Calu3 (cell line): Measurements from ENCODE around the gene PARM1. TPM values are rescaled to one million over a fixed set of nuclear protein-coding genes. Genes with fewer than 3 reads are reported as not detected.

Experiments
- BruUV-seq: library from RNA; stranded (reverse); fragments of 400-500 nt; replicated peaks from 2 replicates; lab custom pipeline; 2021; lab: Mats Ljungman, UMichigan
- CTCF ChIA-PET: fragments of 300-600 bp; sonication (Branson Sonifier 250); formaldehyde crosslinking; loops from one replicate; lab custom pipeline; 2022; ENCODE audit warnings: antibody characterized with exemption; lab: Charles Lee
- DNase-seq: peaks from one replicate; pipeline ENCODE4 v3.0.0; 2022
- H3K27ac Mint-ChIP-seq: one replicate; pipeline ENCODE4 v1.8.0; 2022; ENCODE audit warnings: mixed read lengths; ENCODE audit not compliant: unreplicated experiment
- H3K27me3 Mint-ChIP-seq: one replicate; pipeline ENCODE4 v1.8.0; 2022; ENCODE audit warnings: mixed read lengths; ENCODE audit not compliant: unreplicated experiment
- H3K36me3 Mint-ChIP-seq: one replicate; pipeline ENCODE4 v1.8.0; 2022; ENCODE audit warnings: mild to moderate bottlenecking, moderate library complexity, mixed read lengths; ENCODE audit not compliant: insufficient read depth, unreplicated experiment
- H3K4me1 Mint-ChIP-seq: one replicate; pipeline ENCODE4 v1.8.0; 2022; ENCODE audit warnings: mild to moderate bottlenecking, low read depth, mixed read lengths; ENCODE audit not compliant: unreplicated experiment
- H3K4me3 Mint-ChIP-seq: one replicate; pipeline ENCODE4 v1.8.0; 2022; ENCODE audit warnings: mild to moderate bottlenecking, low read depth, moderate library complexity, mixed read lengths; ENCODE audit not compliant: unreplicated experiment
- H3K9me3 Mint-ChIP-seq: one replicate; pipeline ENCODE4 v1.8.0; 2022; ENCODE audit warnings: low read depth, mixed read lengths; ENCODE audit not compliant: unreplicated experiment
- intact Hi-C: fragments of 100-400 bp; cut with micrococcal nuclease; formaldehyde crosslinking; loops from one replicate; pipeline ENCODE4 v1.10.0; 2022; ENCODE audit not compliant: unreplicated experiment
- total RNA-seq: library from RNA; stranded (reverse); gene quantifications from 2 replicates; pipeline ENCODE4 v1.2.3, GENCODE V29; 2022
- TF ChIP-seq, protein P1 (sequence below): fragments of 200-600 bp; IDR thresholded peaks from one replicate; pipeline ENCODE4 v1.8.0; 2022; ENCODE audit warnings: antibody characterized with exemption; ENCODE audit not compliant: unreplicated experiment

The PARM1 gene
- total RNA-seq, 1 experiment from 2014 or later = 4.4 TPM

DNA sequence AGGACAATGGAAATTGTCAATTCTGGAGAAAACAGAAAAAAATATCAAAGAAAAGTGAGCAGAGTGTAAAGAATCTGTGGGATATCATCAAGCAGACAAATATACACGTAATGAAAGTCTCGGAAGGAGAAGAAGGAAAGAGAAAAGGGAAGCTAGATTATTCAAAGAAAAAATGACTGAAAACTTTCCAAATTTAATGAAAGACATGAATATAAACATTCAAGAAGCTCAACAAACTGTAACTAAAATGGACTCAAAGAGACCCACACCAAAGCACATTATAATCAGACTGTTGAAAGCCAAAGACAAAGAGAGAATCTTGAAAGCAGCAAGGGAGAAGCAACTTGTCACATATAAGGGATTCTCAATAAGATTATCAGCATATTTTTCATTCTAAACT is 28.3 kb downstream of the PARM1 start:
- CTCF ChIA-PET = interaction anchor here (0.7 kb wide), 1 partner anchor 1651 kb away, joined by 3 read pairs; no protein-coding TSS in a partner anchor
- H3K9me3 Mint-ChIP-seq = no peaks in the 10 kb centered on the region

DNA sequence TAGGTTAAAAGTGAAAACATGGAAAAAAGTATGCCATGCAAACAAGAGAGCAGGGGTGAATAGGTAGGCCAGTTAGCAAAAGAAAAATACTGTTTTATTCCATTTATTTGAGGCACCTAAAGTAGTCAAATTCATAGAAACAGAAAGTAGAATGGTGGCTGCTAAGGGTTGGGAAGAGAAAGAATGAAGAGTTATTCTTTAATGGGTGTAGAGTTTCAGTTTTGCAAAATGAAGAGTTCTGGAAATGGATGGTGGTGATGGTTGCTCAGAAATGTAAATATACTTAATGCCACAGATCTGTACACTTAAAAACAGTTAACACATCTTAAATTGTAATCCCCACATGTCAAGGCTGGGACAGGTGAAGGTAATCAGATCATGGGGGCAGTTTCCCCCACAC is 29.7 kb downstream of the PARM1 start:
- Mint-ChIP-seq H3K9me3 (no peaks in the 10 kb centered on the region), H3K36me3 (no peaks in the 10 kb centered on the region), H3K4me1 (no peaks in the 10 kb centered on the region), H3K27me3 (no peaks in the 10 kb centered on the region), H3K27ac (no peak overlapping the region), H3K4me3 (no peak overlapping the region)
- no peak for DNase-seq
- TF ChIP-seq, protein P1, sequence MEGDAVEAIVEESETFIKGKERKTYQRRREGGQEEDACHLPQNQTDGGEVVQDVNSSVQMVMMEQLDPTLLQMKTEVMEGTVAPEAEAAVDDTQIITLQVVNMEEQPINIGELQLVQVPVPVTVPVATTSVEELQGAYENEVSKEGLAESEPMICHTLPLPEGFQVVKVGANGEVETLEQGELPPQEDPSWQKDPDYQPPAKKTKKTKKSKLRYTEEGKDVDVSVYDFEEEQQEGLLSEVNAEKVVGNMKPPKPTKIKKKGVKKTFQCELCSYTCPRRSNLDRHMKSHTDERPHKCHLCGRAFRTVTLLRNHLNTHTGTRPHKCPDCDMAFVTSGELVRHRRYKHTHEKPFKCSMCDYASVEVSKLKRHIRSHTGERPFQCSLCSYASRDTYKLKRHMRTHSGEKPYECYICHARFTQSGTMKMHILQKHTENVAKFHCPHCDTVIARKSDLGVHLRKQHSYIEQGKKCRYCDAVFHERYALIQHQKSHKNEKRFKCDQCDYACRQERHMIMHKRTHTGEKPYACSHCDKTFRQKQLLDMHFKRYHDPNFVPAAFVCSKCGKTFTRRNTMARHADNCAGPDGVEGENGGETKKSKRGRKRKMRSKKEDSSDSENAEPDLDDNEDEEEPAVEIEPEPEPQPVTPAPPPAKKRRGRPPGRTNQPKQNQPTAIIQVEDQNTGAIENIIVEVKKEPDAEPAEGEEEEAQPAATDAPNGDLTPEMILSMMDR = no peak
- CTCF ChIA-PET = no interaction called here
- BruUV-seq = no TSS peak
- intact Hi-C loops = no loop called here

More for the DNA sequence above, 28.3 kb downstream of the PARM1 start:
- no peak for DNase-seq
- no TSS peak for BruUV-seq
- H3K4me1 Mint-ChIP-seq = no peaks in the 10 kb centered on the region
- H3K4me3 Mint-ChIP-seq = no peak overlapping the region
- no peaks in the 10 kb centered on the region for H3K27me3 Mint-ChIP-seq
- TF ChIP-seq, protein P1 = no peak
- no peaks in the 10 kb centered on the region for H3K36me3 Mint-ChIP-seq
- H3K27ac Mint-ChIP-seq = no peak overlapping the region
- intact Hi-C loops = no loop called here

DNA sequence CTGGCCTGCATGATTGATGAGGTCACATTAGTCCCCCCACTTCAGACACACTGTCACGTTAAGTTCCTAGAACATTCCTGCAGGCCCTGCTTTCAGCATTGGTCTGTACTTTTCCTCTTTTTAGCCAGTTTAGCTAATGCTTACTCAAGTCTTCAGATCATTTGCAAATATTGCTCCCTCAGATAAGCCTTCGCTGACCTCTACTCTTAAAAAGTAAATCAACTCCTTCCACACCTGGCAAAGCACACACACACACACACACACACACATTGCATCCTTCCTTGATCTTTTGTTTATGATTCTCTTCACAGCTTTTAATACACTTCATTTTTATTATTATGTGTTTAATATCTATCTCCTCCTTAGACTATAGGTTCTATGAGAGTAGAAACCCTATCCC is 31.4 kb downstream of the PARM1 start:
- TF ChIP-seq, protein P1 = no peak
- no peaks in the 10 kb centered on the region for H3K4me1 Mint-ChIP-seq
- no peaks in the 10 kb centered on the region for H3K36me3 Mint-ChIP-seq
- H3K27me3 Mint-ChIP-seq = no peaks in the 10 kb centered on the region
- no TSS peak for BruUV-seq
- intact Hi-C loops = no loop called here
- no peak overlapping the region for H3K4me3 Mint-ChIP-seq
- CTCF ChIA-PET = no interaction called here
- no peaks in the 10 kb centered on the region for H3K9me3 Mint-ChIP-seq
- DNase-seq = no peak
- no peak overlapping the region for H3K27ac Mint-ChIP-seq

DNA sequence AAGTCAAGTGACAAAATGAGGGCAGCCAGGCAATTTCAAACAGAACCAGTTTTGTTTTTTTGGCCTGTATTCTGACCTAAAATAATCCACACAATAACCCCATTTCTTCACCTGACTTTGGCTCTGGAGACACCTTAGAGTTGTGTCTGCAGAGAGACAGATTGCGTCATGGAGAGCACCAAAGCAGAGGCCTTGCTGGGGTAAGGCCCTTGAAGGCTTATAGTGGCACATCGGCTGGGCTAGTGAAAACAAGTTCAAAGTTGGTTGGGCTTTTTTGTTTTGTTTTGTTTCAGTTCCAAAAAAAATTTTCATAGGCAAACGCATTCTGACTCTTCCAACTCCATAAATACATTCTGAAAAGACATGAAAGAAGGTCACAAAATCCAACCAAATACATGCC is 34.4 kb downstream of the PARM1 start:
- no peak for DNase-seq
- no peaks in the 10 kb centered on the region for H3K36me3 Mint-ChIP-seq
- no peaks in the 10 kb centered on the region for H3K4me1 Mint-ChIP-seq
- CTCF ChIA-PET = interaction anchor here (0.5 kb wide), 1 partner anchor 136 kb away, joined by 3 read pairs; no protein-coding TSS in a partner anchor
- no peak overlapping the region for H3K4me3 Mint-ChIP-seq
- no peak overlapping the region for H3K27ac Mint-ChIP-seq
- no peaks in the 10 kb centered on the region for H3K27me3 Mint-ChIP-seq
- no TSS peak for BruUV-seq
- intact Hi-C loops = no loop called here
- no peaks in the 10 kb centered on the region for H3K9me3 Mint-ChIP-seq
- TF ChIP-seq, protein P1 = no peak
